ENCODE data around the gene SDHAF4.

GRCh38 chr6:70563530-70563929 lies 3.2 kb upstream of the SDHAF4 start:
- TF ChIP-seq CTCF (IDR thresholded peaks at IDR 0.05; ENCODE audit: low read length) (no peak), EZH2 (IDR thresholded peaks at IDR 0.05; ENCODE audit: borderline replicate concordance, low read length) (no peak)

Measured in OCI-LY1 (cell line).